Activated CD8-positive, alpha-beta memory T cell treated with anti-CD3 and anti-CD28 coated beads, Interleukin-2, amount 10 ng/mL, durations not matched to agents 7 days and 5 days (primary cell): Measurements from ENCODE around the gene NAPB. TPM values are rescaled to one million over a fixed set of nuclear protein-coding genes. Genes with fewer than 3 reads are reported as not detected.

ENCODE experiments used
- ATAC-seq: fragments of 150-1000 bp; cut with Tn5 transposase; one replicate; pipeline ENCODE4 v1.10.0; 2021; ENCODE audit warnings: moderate library complexity
- CTCF ChIA-PET: fragments of 350-600 bp; sonication (Branson Sonifier 250); formaldehyde crosslinking; loops from one replicate; lab custom pipeline; 2021; ENCODE audit warnings: antibody characterized with exemption; lab: Charles Lee
- DNase-seq: peaks from one replicate; pipeline ENCODE4 v3.0.0-alpha.2; 2020
- H3K27ac Mint-ChIP-seq: one replicate; pipeline ENCODE4 v1.8.0; 2021; ENCODE audit warnings: mild to moderate bottlenecking, mixed read lengths
- H3K27me3 Mint-ChIP-seq: one replicate; pipeline ENCODE4 v1.8.0; 2021; ENCODE audit warnings: mixed read lengths
- H3K36me3 Mint-ChIP-seq: one replicate; pipeline ENCODE4 v1.8.0; 2021; ENCODE audit warnings: mild to moderate bottlenecking, mixed read lengths
- H3K4me1 Mint-ChIP-seq: one replicate; pipeline ENCODE4 v1.8.0; 2021; ENCODE audit warnings: mixed read lengths
- H3K4me3 Mint-ChIP-seq: one replicate; pipeline ENCODE4 v1.8.0; 2021; ENCODE audit warnings: mild to moderate bottlenecking, moderate library complexity, mixed read lengths
- H3K9me3 Mint-ChIP-seq: one replicate; pipeline ENCODE4 v1.8.0; 2022; ENCODE audit warnings: low read depth, mixed read lengths
- total RNA-seq, 2 experiments: library from RNA; stranded (reverse); gene quantifications; one replicate each; pipeline ENCODE4 v1.2.3, GENCODE V29; 2021

The NAPB gene
- total RNA-seq, 2 experiments from 2014 or later: 17.5 to 23.1 TPM

GRCh38 chr20:23410916-23411695 lies 10.2 kb downstream of the NAPB start:
- ATAC-seq (no peak), DNase-seq (no peak)
- Mint-ChIP-seq H3K4me3 (no peak overlapping the region), H3K27me3 (no peaks in the 10 kb centered on the region), H3K9me3 (no peaks in the 10 kb centered on the region), H3K36me3 (peaks cover 16% of the 10 kb centered on the region), H3K27ac (no peak overlapping the region), H3K4me1 (peaks cover 46% of the 10 kb centered on the region)
- CTCF ChIA-PET: interaction anchor here (1.9 kb wide), 1 partner anchor 10 kb away, joined by 5 read pairs; the partner anchor contains the start of gene NAPB

GRCh38 chr20:23409800-23410199 lies 11.5 kb downstream of the NAPB start:
- no peak overlapping the region for H3K27ac Mint-ChIP-seq
- DNase-seq (no peak), ATAC-seq (no peak)
- peaks cover 41% of the 10 kb centered on the region for H3K4me1 Mint-ChIP-seq
- H3K9me3 Mint-ChIP-seq: no peaks in the 10 kb centered on the region
- H3K4me3 Mint-ChIP-seq: no peak overlapping the region
- no peaks in the 10 kb centered on the region for H3K27me3 Mint-ChIP-seq
- CTCF ChIA-PET: interaction anchor here (1.0 kb wide), 1 partner anchor 32 kb away, joined by 3 read pairs; no protein-coding TSS in a partner anchor
- peaks cover 9% of the 10 kb centered on the region for H3K36me3 Mint-ChIP-seq

DNA sequence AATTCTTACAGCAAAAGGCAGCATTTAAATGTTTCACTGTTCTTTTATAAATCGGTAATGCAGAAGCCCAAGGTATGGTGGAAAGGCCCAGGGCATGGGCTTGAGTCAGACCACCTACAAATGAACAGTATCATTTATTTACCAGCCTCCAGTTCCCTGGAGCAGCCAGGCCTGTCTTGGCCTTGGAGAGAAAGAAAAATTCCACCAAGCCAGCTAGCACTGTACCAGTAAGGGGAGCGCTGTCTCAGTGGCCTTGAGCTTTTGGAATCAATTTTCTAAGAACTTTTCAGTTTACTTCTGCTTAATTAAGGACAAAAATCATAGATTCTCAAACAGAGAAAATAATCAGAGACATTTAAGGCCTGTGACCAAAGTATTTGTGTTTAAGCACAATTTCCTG lies 12.3 kb downstream of the NAPB start:
- CTCF ChIA-PET: interaction anchor here (1.0 kb wide), 1 partner anchor 33 kb away, joined by 3 read pairs; no protein-coding TSS in a partner anchor
- DNase-seq (no peak), ATAC-seq (no peak)
- Mint-ChIP-seq H3K36me3 (peaks cover 9% of the 10 kb centered on the region), H3K9me3 (no peaks in the 10 kb centered on the region), H3K27ac (no peak overlapping the region), H3K4me3 (no peak overlapping the region), H3K27me3 (no peaks in the 10 kb centered on the region), H3K4me1 (peaks cover 41% of the 10 kb centered on the region)

DNA sequence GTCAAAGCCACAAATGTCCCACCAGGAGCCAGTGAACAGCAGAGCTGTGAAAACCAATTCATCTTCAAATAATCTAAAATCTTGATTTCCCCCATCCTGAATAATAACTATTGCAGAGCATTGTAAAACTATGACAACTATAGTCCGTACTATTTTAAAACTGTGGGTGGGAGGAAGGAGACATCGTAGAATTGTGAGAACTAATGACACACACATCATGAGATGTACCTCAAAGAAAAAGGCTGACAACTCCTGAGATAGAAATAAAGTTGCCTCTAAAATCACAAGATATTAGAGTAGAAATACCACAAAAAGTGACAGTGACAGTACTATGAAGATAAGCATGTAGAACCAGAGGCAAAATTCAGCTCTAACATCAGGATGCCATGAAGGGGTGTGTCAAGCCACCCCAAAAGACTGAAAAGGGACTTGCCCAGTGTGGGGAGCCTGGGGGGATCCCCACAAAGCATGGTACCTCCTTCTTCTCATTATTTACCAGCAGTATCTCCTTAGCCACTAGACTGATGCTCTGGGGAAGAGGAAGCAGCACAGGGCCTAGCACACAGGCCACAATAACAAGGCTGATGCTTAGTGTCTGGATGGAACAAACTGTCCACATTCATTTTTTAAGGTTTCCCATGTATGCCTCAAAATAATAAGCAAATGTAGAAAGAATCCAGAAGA lies 13.4 kb downstream of the NAPB start:
- no peaks in the 10 kb centered on the region for H3K27me3 Mint-ChIP-seq
- H3K4me3 Mint-ChIP-seq: no peak overlapping the region
- peaks cover 6% of the 10 kb centered on the region for H3K36me3 Mint-ChIP-seq
- peaks cover 46% of the 10 kb centered on the region for H3K4me1 Mint-ChIP-seq
- CTCF ChIA-PET: no interaction called here
- ATAC-seq (peak; percentile 97), DNase-seq (peak; percentile 56)
- no peaks in the 10 kb centered on the region for H3K9me3 Mint-ChIP-seq
- H3K27ac Mint-ChIP-seq: peak overlapping the region; percentile 58

GRCh38 chr20:23406880-23407279 lies 14.4 kb downstream of the NAPB start:
- no peak overlapping the region for H3K27ac Mint-ChIP-seq
- no peak for DNase-seq
- H3K4me1 Mint-ChIP-seq: peaks cover 54% of the 10 kb centered on the region

GRCh38 chr20:23404196-23404595 lies 17.1 kb downstream of the NAPB start:
- H3K27ac Mint-ChIP-seq: no peak overlapping the region
- DNase-seq: no peak
- no peak overlapping the region for H3K4me3 Mint-ChIP-seq
- no peak for ATAC-seq
- peaks cover 23% of the 10 kb centered on the region for H3K36me3 Mint-ChIP-seq
- H3K9me3 Mint-ChIP-seq: no peaks in the 10 kb centered on the region
- peaks cover 67% of the 10 kb centered on the region for H3K4me1 Mint-ChIP-seq
- H3K27me3 Mint-ChIP-seq: no peaks in the 10 kb centered on the region
- CTCF ChIA-PET: interaction anchor here (1.4 kb wide), 1 partner anchor 15 kb away, joined by 4 read pairs; no protein-coding TSS in a partner anchor

More at GRCh38 chr20:23406880-23407279, 14.4 kb downstream of the NAPB start:
- CTCF ChIA-PET: no interaction called here
- Mint-ChIP-seq H3K4me3 (no peak overlapping the region), H3K27me3 (no peaks in the 10 kb centered on the region), H3K9me3 (no peaks in the 10 kb centered on the region), H3K36me3 (peaks cover 9% of the 10 kb centered on the region)
- ATAC-seq: no peak

GRCh38 chr20:23403751-23404150 lies 17.5 kb downstream of the NAPB start:
- no peak overlapping the region for H3K27ac Mint-ChIP-seq
- no peaks in the 10 kb centered on the region for H3K9me3 Mint-ChIP-seq
- ATAC-seq (no peak), DNase-seq (no peak)
- peaks cover 26% of the 10 kb centered on the region for H3K36me3 Mint-ChIP-seq
- no peak overlapping the region for H3K4me3 Mint-ChIP-seq
- H3K4me1 Mint-ChIP-seq: peaks cover 68% of the 10 kb centered on the region
- CTCF ChIA-PET: interaction anchor here (1.4 kb wide), 1 partner anchor 16 kb away, joined by 4 read pairs; no protein-coding TSS in a partner anchor
- H3K27me3 Mint-ChIP-seq: no peaks in the 10 kb centered on the region

DNA sequence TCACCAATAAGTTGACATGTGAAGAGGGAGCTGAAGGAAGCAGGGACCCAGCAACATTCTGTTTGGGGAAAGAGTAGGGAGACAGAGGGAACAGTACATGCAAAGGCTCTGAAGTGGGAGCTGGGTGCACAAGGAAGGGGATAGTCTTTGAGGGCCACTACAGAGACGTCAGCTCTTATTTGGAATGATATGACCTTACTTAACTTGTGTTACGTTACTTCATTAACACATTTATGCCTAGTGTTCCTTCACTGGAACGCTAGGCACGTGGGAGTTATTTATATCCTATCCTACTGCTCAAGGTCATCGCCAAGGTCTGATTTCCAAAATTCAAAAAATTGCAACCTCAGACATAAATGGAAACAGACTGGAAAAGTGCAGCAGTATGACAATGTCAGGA lies 20.2 kb downstream of the NAPB start:
- H3K27ac Mint-ChIP-seq: no peak overlapping the region
- no peak for DNase-seq
- H3K27me3 Mint-ChIP-seq: no peaks in the 10 kb centered on the region
- peaks cover 34% of the 10 kb centered on the region for H3K36me3 Mint-ChIP-seq
- no peak for ATAC-seq
- H3K4me1 Mint-ChIP-seq: peaks cover 65% of the 10 kb centered on the region
- no peaks in the 10 kb centered on the region for H3K9me3 Mint-ChIP-seq
- CTCF ChIA-PET: interaction anchor here (3.3 kb wide), 1 partner anchor 15 kb away, joined by 18 read pairs; no protein-coding TSS in a partner anchor
- H3K4me3 Mint-ChIP-seq: no peak overlapping the region

DNA sequence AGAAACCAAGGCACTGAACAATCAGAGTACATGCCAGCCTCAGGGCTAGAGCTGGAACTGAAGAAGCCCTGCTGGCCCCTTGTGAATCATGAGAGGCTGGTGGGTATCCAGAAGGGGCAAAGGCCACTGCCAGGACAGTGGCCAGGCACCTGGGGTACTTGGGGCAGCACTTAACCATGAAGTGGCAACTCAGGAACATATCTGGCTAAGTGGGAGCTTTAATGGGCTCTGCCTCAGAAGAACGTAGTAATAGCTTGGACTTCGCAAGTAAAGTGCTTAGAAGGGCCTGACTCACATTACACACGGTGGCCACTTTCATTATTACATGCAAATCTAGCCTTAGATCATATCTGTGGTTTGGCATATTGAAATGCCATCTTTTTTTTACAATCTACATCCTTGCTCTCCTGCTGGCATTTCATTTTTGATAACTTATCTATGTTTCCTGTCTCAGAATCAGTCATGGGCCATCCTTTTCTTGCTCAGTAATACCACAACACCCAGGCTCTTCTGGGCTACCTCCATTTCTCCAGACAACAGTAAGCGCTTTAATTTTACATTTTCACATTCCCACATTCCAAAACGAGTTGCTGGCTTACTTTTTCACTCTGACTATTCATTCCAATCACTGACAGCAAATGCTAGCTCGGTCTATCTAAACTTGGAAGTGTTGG lies 21.6 kb downstream of the NAPB start:
- H3K27me3 Mint-ChIP-seq: no peaks in the 10 kb centered on the region
- no peaks in the 10 kb centered on the region for H3K9me3 Mint-ChIP-seq
- peak overlapping the region; percentile 14 for H3K4me3 Mint-ChIP-seq
- H3K4me1 Mint-ChIP-seq: peaks cover 63% of the 10 kb centered on the region
- H3K27ac Mint-ChIP-seq: peak overlapping the region; percentile 74
- H3K36me3 Mint-ChIP-seq: peaks cover 36% of the 10 kb centered on the region
- DNase-seq (peak; percentile 59), ATAC-seq (peak; percentile 90)
- CTCF ChIA-PET: interaction anchor here (1.1 to 3.3 kb wide), 7 partner anchors 10 to 207 kb away, joined by 3 to 18 read pairs (median 3); partner anchors contain the start of gene NAPB

GRCh38 chr20:23397961-23398360 lies 23.3 kb downstream of the NAPB start:
- H3K9me3 Mint-ChIP-seq: no peaks in the 10 kb centered on the region
- CTCF ChIA-PET: interaction anchor here (2.7 kb wide), 1 partner anchor 22 kb away, joined by 9 read pairs; no protein-coding TSS in a partner anchor
- peak overlapping the region; percentile 78 for H3K27ac Mint-ChIP-seq
- ATAC-seq (peak; percentile 43), DNase-seq (peak; percentile 45)
- peaks cover 55% of the 10 kb centered on the region for H3K4me1 Mint-ChIP-seq
- H3K36me3 Mint-ChIP-seq: peaks cover 49% of the 10 kb centered on the region
- no peaks in the 10 kb centered on the region for H3K27me3 Mint-ChIP-seq
- H3K4me3 Mint-ChIP-seq: peak overlapping the region; percentile 57

- Mint-ChIP-seq H3K27me3 (no peaks in the 10 kb centered on the region), H3K36me3 (peaks cover 51% of the 10 kb centered on the region), H3K27ac (peak overlapping the region; percentile 57), H3K9me3 (no peaks in the 10 kb centered on the region), H3K4me3 (no peak overlapping the region), H3K4me1 (peaks cover 49% of the 10 kb centered on the region)
- DNase-seq (no peak), ATAC-seq (no peak)
- CTCF ChIA-PET: interaction anchor here (1.2 to 2.7 kb wide), 2 partner anchors 22 to 47 kb away, joined by 3 to 9 read pairs; no protein-coding TSS in a partner anchor
These were observed 24.2 kb downstream of the NAPB start for GRCh38 chr20:23396950-23397627.

- no peak for ATAC-seq
- Mint-ChIP-seq H3K4me1 (peaks cover 29% of the 10 kb centered on the region), H3K27me3 (no peaks in the 10 kb centered on the region), H3K27ac (peak overlapping the region; percentile 33), H3K36me3 (peaks cover 43% of the 10 kb centered on the region), H3K9me3 (no peaks in the 10 kb centered on the region), H3K4me3 (no peak overlapping the region)
- DNase-seq: no peak
- CTCF ChIA-PET: no interaction called here
These were observed 27.1 kb downstream of the NAPB start for GRCh38 chr20:23393996-23394775.
